GOT3 (cell line): ENCODE measurements around the gene PPP5C.

Experiments
- DNase-seq: peaks from one replicate; lab custom pipeline; 2025; ENCODE audit warnings: mixed read lengths; lab: John Stamatoyannopoulos, UW

Gene PPP5C

GRCh38 chr19:46330319-46330918, 16.5 kb upstream of the PPP5C start:
- DNase-seq: no peak

GRCh38 chr19:46337487-46337886, 9.4 kb upstream of the PPP5C start:
- DNase-seq: no peak

- DNase-seq: no peak
Observed at GRCh38 chr19:46339446-46339845, 7.4 kb upstream of the PPP5C start.

GRCh38 chr19:46340051-46340659, 6.7 kb upstream of the PPP5C start:
- DNase-seq: no peak

- DNase-seq: no peak
Observed at GRCh38 chr19:46341937-46342336, 5.0 kb upstream of the PPP5C start.

- DNase-seq: no peak
Observed at GRCh38 chr19:46344363-46344762, 2.5 kb upstream of the PPP5C start.

GRCh38 chr19:46345157-46345556, 1.7 kb upstream of the PPP5C start:
- DNase-seq: no peak

GRCh38 chr19:46347572-46347883, 641 bp downstream of the PPP5C start:
- DNase-seq: no peak

- DNase-seq: no peak
Observed at GRCh38 chr19:46347985-46348384, 1.1 kb downstream of the PPP5C start.

GRCh38 chr19:46349311-46349993, 2.6 kb downstream of the PPP5C start:
- DNase-seq: no peak

GRCh38 chr19:46350029-46350757, 3.3 kb downstream of the PPP5C start:
- DNase-seq: no peak

- no peak for DNase-seq
Observed at GRCh38 chr19:46350758-46351159, 3.9 kb downstream of the PPP5C start.

- DNase-seq: no peak
Observed at GRCh38 chr19:46351241-46352041, 4.6 kb downstream of the PPP5C start.

GRCh38 chr19:46353730-46354528, 7.0 kb downstream of the PPP5C start:
- no peak for DNase-seq

GRCh38 chr19:46355234-46356148, 8.6 kb downstream of the PPP5C start:
- no peak for DNase-seq

- DNase-seq: no peak
Observed at GRCh38 chr19:46356149-46357055, 9.5 kb downstream of the PPP5C start.

GRCh38 chr19:46357846-46358583, 11.1 kb downstream of the PPP5C start:
- no peak for DNase-seq

- no peak for DNase-seq
Observed at GRCh38 chr19:46361915-46362314, 15.0 kb downstream of the PPP5C start.
